NCI-H128 (cell line): Measurements from ENCODE around the gene TP53I11.

Experiments
- DNase-seq: peaks from one replicate; lab custom pipeline; 2025; ENCODE audit not compliant: unreplicated experiment; lab: John Stamatoyannopoulos, UW

Gene TP53I11

DNA sequence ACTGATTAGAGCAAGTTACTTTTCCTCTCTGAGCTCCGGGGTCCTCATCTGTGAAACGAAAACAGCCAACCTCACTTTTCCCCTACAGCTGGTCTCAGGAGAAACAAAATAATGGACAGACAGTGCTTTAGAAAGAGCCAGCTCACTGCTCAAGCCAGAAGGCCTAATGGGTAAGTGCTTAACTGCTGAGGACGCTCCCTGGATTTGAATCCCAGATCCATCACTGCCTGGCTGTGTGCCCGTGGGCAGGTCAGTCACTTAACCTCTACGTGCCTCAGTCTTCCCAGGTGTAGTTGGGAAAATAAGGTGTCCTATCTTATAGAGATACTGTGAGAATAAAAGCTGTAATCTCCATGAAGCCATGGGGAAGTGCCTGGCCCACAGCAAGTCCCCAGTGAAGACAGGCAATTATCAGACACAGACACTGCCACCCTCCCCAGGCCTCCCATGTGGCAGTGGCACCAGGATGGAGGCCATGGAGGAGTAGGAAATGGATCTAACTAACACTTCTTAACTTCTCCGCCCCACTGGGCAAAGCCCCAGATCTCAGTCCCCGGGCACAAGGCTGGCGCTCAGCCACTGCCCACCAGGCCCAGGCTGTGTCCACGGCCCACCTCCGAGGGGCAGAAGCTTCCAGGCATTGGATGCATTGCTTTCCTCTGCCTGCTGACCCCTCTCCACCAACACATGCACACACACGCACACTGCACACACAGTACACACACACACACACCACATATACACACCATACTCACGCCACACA is 9.2 kb downstream of the TP53I11 start:
- no peak for DNase-seq

GRCh38 chr11:44940835-44941234 is 9.8 kb downstream of the TP53I11 start:
- no peak for DNase-seq

DNA sequence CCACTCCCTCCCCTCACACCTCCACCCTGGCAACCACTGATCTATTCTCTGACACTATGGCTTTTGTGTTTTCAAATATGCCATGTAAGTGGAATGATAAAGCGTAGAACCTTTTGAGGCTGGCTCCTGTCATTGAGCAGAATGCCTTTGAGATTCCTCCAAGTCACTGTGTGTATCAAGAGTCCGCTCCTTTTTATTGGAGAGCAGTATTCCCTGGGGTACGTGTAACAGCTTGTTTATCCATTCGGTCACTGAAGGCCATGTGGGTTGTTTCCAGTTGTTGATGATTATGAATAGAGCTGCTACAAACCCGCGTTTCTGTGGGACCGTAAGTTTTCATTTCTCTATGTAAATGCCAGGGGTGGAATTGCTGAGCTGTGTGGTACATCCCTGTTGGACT is 10.3 kb downstream of the TP53I11 start:
- DNase-seq, result no peak

DNA sequence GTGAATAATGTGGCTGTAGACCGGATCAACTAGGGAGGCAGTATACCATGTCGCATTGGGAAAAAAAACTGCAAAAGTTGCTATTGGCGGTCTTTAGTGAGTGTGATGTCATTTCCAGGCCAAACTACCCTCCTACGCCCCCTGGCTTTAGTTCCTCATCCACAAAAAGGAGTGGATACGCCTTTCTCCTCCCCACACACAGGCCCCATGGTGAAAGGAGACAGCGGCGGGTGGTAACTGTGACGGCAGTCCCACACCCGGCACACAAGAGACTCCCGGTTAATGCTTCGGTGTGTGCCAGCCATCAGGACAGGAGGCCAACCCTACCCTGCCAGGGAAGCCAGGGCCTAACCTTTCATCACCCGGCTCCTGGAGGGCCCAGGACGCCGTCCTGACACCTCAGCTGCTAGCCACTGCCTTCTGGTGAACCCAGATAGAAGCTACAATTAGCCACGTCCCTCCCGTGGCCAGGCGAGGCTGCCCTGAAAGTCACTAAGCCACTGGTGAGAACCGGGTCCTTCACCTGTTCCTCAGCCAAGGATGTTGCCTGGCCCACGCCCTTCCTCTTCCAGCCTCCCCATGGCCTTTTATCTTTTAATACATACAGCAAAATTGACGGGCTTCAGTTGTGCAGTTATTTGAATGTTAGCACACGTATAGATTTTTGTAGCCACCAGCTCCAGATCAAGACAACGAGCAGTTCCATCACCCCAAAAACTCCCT is 10.8 kb downstream of the TP53I11 start:
- no peak for DNase-seq

DNA sequence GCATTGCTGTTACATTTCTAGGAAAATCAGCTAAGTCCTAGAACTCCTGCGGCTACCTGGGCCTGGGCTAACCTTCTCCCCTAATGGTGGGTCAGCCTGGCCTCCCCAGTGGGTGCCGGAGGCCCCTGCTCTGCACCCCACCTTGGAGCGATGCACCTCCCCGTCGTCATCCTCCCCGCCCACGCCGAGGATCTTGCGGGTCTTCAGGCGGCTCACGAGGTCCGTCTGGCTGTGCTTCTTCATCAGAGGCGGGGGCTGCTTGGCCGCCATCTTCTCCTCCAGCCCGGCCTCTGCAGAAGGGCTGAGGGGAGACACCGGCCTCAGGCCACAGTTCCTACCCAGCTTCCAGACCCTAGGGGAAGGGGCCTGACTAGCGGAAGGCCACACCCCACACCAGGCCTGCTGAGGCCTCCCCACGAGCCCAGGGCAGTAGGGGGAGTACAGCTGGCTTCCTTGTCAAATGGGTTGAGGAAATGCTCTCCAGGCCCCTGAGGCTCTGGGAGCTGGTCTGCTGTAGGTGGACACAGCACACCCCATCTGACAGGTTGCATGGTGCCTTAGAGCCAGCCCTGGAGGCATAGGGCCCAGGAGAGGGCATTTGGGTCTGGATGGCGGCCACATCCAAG is 12.5 kb downstream of the TP53I11 start:
- DNase-seq, result no peak

GRCh38 chr11:44936951-44937543 is 13.6 kb downstream of the TP53I11 start:
- no peak for DNase-seq

DNA sequence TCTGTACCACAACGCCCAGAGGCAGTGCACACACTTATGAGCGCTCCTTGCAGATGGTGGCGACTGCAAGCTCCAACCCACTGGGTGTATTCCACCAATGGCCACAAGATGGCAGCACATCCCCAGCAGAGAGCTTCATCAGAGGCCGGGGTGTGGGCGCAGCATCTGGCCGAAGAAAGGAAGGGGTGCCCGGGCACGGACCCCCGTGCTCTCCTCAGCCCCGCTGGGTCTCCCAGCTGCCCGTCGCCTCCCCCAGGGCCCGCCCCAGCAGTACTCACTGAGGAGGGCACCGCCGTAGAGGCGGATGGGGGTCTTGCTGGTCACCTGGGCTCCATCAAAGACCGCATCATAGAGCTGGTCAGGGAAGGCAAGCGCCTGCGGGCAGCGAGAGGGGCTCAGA is 14.2 kb downstream of the TP53I11 start:
- peak; percentile 77 for DNase-seq

- DNase-seq, result no peak
Observed at GRCh38 chr11:44934735-44935250, 15.9 kb downstream of the TP53I11 start.

DNA sequence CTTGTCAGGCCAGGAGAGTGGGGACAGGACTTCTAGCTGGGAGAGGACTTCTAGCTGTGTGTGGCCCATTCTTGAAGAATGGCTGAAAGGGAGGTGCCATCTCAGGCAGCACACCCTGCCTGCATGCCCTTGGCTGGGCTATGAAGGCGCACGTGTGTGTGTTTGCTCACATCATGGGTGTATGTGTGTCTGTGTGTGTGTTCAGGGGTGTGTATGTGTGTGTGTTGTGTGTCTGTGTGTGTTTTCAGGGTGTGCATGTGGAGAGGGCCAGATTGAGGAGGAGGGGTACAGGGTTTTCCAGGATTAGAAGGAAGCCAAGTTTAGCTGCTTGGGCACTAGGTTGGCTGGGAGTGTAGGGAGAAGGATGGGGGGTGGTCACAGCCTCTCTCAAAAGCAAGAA is 16.6 kb downstream of the TP53I11 start:
- DNase-seq, result no peak

DNA sequence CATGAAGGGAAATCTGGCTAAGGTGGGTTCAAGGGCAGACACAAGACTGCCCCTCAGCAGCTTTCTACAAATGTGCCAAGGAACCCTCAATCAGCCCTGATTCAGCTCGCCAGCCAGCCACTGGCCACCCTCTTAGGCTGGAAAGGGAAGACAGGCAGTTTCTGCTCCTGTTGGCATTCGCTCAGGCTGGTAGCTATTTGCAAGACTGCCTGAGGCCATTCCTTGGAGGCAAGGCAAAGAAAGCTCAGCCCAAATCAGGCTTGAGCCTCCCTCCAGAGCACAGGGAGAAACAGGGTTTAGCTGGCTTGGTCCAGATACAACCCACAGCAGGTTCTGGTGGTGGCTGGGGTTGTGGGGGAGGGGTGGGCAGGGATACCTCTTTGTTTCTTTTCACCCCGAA is 19.2 kb downstream of the TP53I11 start:
- DNase-seq, result no peak

- no peak for DNase-seq
Observed at GRCh38 chr11:44930588-44931302, 19.9 kb downstream of the TP53I11 start.

DNA sequence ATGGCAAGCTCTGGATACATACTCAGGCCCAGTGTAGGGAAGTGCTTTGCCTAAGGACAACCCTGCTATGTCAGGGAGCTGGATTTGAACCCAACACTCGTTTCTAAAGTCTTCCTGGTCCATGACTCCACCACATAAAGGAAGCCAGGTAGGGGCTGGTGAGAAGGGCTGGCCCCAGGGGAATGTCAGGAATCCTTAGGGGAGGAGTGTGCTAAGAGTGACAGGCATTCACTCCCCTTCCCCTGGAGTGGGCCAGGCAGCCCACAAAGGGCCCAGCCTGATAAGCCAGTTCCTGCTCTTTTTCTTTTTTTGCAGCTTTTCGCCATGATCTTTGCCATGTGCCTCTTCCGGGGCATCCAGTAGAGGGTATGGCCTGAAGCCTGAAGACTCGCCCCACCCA is 21.9 kb downstream of the TP53I11 start:
- no peak for DNase-seq

- no peak for DNase-seq
Observed at GRCh38 chr11:44928144-44928543, 22.5 kb downstream of the TP53I11 start.

GRCh38 chr11:44927174-44927661 is 23.5 kb downstream of the TP53I11 start:
- DNase-seq, result peak; percentile 54

DNA sequence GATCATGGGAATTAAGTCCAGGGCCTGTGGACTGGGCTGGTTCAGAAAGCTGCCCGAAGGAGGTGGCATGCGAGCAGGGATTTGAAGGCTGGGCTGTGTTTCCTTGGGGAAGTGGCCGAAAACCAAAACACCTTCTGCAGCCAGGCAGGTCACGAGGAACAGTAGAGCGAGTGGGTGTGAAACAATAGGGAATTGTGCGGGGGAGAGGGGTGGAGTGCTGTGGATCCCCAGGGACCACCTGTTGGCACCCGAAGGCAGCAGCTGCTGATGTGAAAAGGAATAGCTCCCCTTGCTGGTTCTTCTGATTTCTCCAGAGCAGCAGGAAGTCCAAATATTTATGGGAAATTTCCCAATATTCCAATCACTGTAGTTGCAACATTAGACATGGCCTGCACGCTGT is 24.6 kb downstream of the TP53I11 start:
- DNase-seq, result no peak

- no peak for DNase-seq
Observed at GRCh38 chr11:44923806-44924205, 26.9 kb downstream of the TP53I11 start.

DNA sequence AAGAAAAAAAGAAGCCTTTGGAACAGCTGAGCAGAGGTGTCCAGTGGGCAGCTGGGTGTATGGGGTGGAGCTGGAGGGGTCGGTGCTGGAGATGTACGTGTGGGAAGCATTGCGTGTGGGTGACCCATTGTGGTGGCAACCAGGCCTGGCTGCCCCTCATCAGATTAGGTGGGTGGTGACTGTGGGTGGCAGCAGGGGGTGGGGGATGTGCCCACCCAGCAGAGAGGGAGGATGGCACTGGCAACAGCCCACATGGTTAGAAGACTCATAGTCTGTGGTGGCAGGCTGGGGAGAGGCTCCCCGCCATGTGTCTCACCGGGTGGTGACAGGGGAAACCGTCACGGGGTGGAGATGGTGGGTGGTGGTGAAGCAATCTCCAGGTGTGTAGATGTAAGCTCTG is 27.6 kb downstream of the TP53I11 start:
- no peak for DNase-seq

DNA sequence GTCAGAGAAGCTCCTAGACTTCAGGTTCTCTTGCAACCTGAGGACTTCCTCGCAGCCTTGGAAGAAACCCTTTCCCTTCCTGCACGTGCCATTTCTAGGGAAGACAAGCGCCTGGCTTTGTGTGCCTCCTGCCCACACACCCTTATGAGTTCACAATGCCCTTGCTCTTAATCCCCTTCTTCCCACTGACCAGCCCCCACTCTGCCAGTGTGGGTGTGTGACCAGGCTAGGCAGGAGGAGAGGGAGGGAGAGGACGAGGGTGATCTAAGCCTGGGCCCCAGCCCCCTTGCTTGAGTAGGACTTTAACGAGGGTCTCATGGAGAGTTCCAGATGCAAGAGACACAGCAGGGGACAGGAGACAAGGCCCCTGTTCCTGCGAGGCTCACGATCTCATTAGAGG is 30.2 kb downstream of the TP53I11 start:
- DNase-seq, result no peak

- DNase-seq, result no peak
Observed at GRCh38 chr11:44917741-44918140, 32.9 kb downstream of the TP53I11 start.

DNA sequence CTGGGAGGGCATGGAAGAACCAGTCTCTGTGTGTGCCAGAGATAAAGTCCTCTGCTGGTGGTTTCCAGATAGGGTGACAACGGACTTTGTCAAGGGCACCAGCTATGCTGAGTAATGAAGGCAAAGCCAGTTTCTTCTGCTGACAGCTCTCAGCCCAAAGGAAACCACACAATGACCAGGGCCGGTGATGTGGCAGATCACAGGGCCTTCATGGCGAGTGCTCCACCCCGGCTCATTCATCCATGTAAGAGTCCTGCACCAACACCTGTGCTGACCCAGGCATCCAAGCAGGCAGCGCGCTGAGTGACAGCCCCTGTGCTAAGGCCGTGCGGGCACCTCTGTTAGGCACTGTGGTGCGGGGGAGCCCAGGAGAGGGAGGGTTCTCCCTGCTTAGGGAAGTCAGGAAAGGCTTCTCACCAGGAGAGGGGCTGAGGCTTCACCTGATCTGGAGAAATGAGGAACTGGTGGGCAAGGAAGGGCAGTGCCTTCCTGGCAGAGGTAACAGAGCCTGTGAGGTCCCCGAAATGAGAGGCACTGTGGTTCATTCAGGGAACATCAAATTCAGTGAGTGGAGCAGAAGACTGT is 33.8 kb downstream of the TP53I11 start:
- no peak for DNase-seq
